Karpas-422 (cell line): Measurements from ENCODE around the gene RAB40B. TPM values are rescaled to one million over a fixed set of nuclear protein-coding genes. Genes with fewer than 3 reads are reported as not detected.
"Not testable (repeated sequence)": the region's sequence is repeated elsewhere in the genome, so short reads cannot be mapped to it uniquely, and the experiment has no call there.

Source experiments
- DNase-seq: peaks from one replicate; pipeline ENCODE4 v3.0.0-alpha.2; 2015
- H2AFZ ChIP-seq: fragments of 200-600 bp; sonication (generic); 2 replicates; pipeline ENCODE4 v1.6.1; 2014; ENCODE audit warnings: antibody characterized with exemption, low read length, mixed read lengths
- H3K27ac ChIP-seq: fragments of 200-600 bp; sonication (generic); 2 replicates; pipeline ENCODE4 v1.5.1; 2014; ENCODE audit warnings: mild to moderate bottlenecking, low read length, moderate library complexity
- H3K27me3 ChIP-seq: fragments of 200-600 bp; sonication (generic); 2 replicates; pipeline ENCODE4 v1.6.1; 2014; ENCODE audit warnings: low read length, mixed read lengths
- H3K36me3 ChIP-seq: fragments of 200-600 bp; sonication (generic); 2 replicates; pipeline ENCODE4 v1.6.1; 2014; ENCODE audit warnings: low read length, mixed read lengths; ENCODE audit not compliant: insufficient read depth
- H3K4me1 ChIP-seq: fragments of 200-600 bp; sonication (generic); 2 replicates; pipeline ENCODE4 v1.6.1; 2014; ENCODE audit warnings: mild to moderate bottlenecking, low read length, mixed read lengths
- H3K4me2 ChIP-seq: fragments of 200-600 bp; sonication (generic); 2 replicates; pipeline ENCODE4 v1.6.1; 2014; ENCODE audit warnings: low read length, low read depth, mild to moderate bottlenecking; ENCODE audit not compliant: poor library complexity, severe bottlenecking
- H3K4me3 ChIP-seq: fragments of 200-600 bp; sonication (generic); 2 replicates; pipeline ENCODE4 v1.5.1; 2014; ENCODE audit warnings: mild to moderate bottlenecking, antibody characterized with exemption, low read length, mixed read lengths
- H3K79me2 ChIP-seq: fragments of 200-600 bp; sonication (generic); 2 replicates; pipeline ENCODE4 v1.6.1; 2014; ENCODE audit warnings: mild to moderate bottlenecking, low read length, mixed read lengths
- H3K9ac ChIP-seq: fragments of 200-600 bp; sonication (generic); 2 replicates; pipeline ENCODE4 v1.6.0; 2014; ENCODE audit warnings: low read length
- H3K9me2 ChIP-seq: fragments of 200-600 bp; sonication (generic), shearing (Covaris generic); replicated peaks from 2 replicates; pipeline ENCODE4 v1.6.0; 2014; ENCODE audit warnings: mild to moderate bottlenecking, low read length, moderate library complexity; ENCODE audit not compliant: insufficient read depth
- H3K9me3 ChIP-seq: fragments of 300-700, 200-600 bp; sonication (generic); 2 replicates; pipeline ENCODE4 v1.6.1; 2014; ENCODE audit warnings: low read length, mixed read lengths
- H4K20me1 ChIP-seq: fragments of 200-600 bp; sonication (generic); 2 replicates; pipeline ENCODE4 v1.6.1; 2014; ENCODE audit warnings: mild to moderate bottlenecking, antibody characterized with exemption, low read length, low read depth; ENCODE audit not compliant: insufficient read depth
- total RNA-seq: library from RNA; depleted of rRNA; stranded (reverse); fragments of >200 nt; shearing (Covaris generic); gene quantifications from 2 replicates; pipeline ENCODE4 v1.2.3, GENCODE V29; 2014; ENCODE audit warnings: low replicate concordance; rRNA removed

The RAB40B gene, protein sequence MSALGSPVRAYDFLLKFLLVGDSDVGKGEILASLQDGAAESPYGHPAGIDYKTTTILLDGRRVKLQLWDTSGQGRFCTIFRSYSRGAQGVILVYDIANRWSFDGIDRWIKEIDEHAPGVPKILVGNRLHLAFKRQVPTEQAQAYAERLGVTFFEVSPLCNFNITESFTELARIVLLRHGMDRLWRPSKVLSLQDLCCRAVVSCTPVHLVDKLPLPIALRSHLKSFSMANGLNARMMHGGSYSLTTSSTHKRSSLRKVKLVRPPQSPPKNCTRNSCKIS
- total RNA-seq: 1.7 and 1.8 TPM in 2 replicates

DNA sequence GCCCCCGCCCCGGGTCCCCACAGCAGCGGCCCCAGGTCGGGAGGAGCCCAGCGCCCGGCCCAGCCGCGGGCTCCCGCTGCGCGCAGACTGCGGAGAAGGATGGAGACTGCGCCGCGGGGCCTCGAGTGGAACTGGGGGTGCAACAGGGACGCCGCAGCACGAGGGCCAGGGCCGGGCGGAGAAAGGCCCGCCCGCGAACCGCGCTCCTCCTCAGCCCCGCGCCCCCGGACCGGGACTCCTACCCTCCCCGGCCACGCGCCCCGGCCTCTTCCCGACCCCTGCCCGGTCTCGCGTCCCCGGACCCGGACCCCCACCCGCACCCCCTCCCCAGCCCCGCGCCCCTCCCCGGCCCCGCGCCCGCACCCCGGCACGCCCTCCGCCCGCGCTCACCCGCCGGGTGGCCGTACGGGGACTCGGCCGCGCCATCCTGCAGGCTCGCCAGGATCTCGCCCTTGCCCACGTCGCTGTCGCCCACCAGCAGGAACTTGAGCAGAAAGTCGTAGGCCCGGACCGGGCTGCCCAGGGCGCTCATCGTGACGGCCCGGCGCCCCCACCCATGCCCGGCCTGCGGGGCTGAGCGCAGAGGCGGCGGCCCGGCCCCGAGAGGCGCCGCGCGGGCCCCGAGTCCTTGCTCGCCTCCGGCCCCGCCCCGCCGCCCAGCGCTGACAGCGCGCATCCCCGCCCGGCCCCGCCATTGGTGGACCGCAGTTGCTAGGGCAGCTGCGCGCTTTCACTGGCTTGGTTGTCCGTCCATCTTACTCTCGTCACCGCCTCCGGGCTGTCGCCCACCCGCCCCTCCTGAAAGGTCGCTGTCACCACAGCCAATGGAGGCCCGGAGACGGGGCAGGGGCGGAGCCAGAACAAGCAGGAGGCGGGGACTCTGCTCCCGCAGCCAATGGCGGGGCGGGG is at the start of gene RAB40B:
Gene RAB40B (minus strand): TSS at position 634 of the 909 bp plus-strand sequence. CDS start 102 bp downstream, at position 532.
- Histone ChIP-seq H3K36me3 (no peaks in the 10 kb centered on the region; the same call in 1 of the 2 replicates), H2AFZ (no peak within 1 kb of the TSS), H3K27me3 (no peaks in the 10 kb centered on the region), H3K4me2 (peak within 1 kb of the TSS; percentile 35), H3K4me1 (peaks cover 5% of the 10 kb centered on the region), H3K27ac (no peak within 1 kb of the TSS), H3K9me2 (no peaks in the 10 kb centered on the region), H3K9ac (peak within 1 kb of the TSS; percentile 61), H3K9me3 (peaks cover 3% of the 10 kb centered on the region; the same call in 1 of the 2 replicates), H3K79me2 (no peaks in the 10 kb centered on the region), H4K20me1 (no peaks in the 10 kb centered on the region), H3K4me3 (peak within 1 kb of the TSS; percentile 51; the same call in 1 of the 2 replicates)
- peak; percentile 98 for DNase-seq

DNA sequence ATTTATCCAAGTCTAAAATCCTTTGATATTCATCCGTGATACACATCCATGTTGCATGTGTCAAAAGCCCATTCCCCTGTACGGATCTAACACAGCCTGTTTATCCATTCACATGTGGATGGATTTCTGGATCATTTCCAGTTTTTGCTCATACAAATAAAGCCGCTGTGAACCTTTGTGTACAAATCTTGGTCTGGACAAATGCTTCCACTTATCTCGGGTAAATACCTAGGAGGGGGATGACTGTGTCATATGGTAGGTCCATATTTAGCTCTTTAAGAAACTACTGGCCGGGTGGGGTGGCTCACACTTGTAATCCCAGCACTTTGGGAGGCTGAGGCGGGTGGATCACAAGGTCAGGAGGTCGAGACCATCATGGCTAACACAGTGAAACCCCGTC is 47.0 kb upstream of the RAB40B start:
- Histone ChIP-seq H3K9me2 (no peaks in the 10 kb centered on the region), H3K36me3 (peaks cover 19% of the 10 kb centered on the region), H4K20me1 (no peaks in the 10 kb centered on the region), H3K27me3 (no peaks in the 10 kb centered on the region), H2AFZ (no peak overlapping the region), H3K4me1 (no peaks in the 10 kb centered on the region), H3K27ac (no peak overlapping the region), H3K4me2 (no peak overlapping the region), H3K79me2 (no peaks in the 10 kb centered on the region), H3K9me3 (no peaks in the 10 kb centered on the region), H3K9ac (no peak overlapping the region), H3K4me3 (no peak overlapping the region)
- DNase-seq: no peak

DNA sequence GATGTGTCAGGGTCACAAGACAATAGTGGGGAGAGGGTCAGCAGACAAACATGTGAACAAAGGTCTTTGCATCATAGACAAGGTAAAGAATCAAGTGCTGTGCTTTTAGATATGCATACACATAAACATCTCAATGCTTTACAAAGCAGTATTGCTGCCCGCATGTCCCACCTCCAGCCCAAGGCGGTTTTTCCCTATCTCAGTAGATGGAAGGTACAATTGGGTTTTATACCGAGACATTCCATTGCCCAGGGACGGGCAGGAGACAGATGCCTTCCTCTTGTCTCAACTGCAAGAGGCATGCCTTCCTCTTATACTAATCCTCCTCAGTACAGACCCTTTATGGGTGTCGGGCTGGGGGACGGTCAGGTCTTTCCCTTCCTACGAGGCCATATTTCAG is 46.2 kb upstream of the RAB40B start:
- not testable (repeated sequence) for H3K9me3 ChIP-seq, H4K20me1 ChIP-seq, H3K27ac ChIP-seq, H3K4me1 ChIP-seq, H3K27me3 ChIP-seq, H2AFZ ChIP-seq, H3K9me2 ChIP-seq, H3K9ac ChIP-seq, H3K79me2 ChIP-seq, H3K4me3 ChIP-seq, DNase-seq, H3K4me2 ChIP-seq
- peaks cover 24% of the 10 kb centered on the region for H3K36me3 ChIP-seq

DNA sequence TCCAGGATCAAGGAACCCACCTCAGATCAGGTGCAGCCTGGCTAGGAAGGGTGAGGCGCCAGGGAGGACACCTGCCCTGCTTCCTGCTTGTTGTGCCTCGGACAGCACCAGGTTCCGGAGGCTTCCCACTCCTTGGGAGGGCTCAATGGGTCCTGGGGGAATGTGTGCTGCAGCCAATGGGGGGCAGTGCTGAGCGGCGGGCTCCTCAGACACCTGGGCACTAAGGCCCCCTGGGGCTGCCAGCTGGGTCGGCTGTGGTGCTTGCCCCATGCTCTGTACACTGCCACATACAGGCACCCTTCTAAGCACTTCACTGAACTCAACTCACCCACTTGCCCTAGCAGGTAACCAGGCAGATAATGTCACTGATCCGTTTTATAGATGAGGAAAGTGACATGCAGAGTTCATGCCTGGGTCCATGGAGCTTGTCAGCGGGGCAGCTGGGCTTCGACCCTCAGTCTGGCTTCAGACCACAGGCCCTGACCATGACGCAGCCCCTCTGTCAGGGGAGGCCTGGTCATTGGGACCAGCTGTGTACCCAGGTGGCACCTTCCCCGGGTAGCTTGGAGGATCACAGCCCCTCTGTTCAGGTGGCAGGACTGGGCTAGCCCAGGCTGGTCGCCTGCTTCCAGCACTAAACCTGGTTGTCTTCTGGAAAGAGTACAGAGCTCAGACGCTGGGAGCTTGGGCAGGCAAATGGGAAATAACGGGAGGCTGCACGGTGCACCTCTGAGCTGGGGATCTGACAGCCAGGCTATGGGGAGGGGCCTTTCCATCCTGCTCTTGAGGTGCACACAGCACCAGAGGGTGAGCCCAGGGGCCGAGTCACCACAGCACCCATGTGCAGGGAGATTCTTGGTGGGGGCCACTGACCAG is 45.1 kb upstream of the RAB40B start:
- H3K4me3 ChIP-seq: no peak overlapping the region
- no peaks in the 10 kb centered on the region for H3K27me3 ChIP-seq
- no peaks in the 10 kb centered on the region for H3K79me2 ChIP-seq
- H3K9me2 ChIP-seq: no peaks in the 10 kb centered on the region
- H3K4me2 ChIP-seq: no peak overlapping the region
- no peak overlapping the region for H3K9ac ChIP-seq
- peaks cover 24% of the 10 kb centered on the region for H3K36me3 ChIP-seq
- H3K9me3 ChIP-seq: no peaks in the 10 kb centered on the region
- H2AFZ ChIP-seq: no peak overlapping the region
- no peaks in the 10 kb centered on the region for H4K20me1 ChIP-seq
- H3K27ac ChIP-seq: no peak overlapping the region
- DNase-seq: no peak
- H3K4me1 ChIP-seq: no peaks in the 10 kb centered on the region

DNA sequence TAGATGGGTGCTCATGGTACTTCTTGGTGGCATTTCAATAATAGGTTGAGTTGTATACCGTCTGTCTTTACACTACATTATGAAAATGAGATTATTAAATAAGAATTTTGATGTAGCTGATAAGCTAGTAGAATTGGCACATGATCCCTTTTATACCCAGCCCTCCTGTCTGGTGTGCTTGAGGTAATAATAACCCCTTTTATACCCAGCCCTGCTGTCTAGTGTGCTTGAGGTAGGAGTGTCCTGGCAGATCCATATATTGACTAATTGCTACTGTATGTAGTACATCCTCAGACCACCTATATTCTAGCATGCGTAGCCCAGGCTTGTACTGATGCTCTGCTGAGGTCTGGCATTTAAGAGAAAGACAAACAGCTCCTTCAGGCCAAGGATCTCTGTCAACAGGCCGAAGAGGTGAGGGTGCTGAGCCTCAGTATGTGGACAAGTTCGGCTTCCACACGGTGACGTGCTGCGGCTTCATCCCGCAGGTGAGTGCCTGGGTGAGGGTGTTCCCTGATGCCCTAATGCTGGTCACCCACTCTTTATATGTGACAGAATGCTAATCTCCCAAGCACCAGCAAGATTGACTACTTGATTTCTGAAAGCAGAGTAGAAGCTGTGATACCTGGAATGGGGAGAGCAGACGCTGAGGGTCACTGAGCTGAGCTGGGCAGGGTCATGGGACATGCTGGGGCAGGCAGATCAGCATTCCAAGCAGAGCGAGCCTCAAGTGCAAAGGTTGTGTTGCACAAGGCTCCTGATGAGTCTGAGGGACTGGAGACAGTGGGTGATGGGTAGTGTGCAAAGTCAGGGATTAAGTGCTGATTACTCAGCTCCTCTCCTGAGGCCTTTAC is 42.6 kb upstream of the RAB40B start:
- Histone ChIP-seq H3K4me3 (no peak overlapping the region), H3K36me3 (peaks cover 24% of the 10 kb centered on the region), H3K4me1 (no peaks in the 10 kb centered on the region), H3K9me3 (no peaks in the 10 kb centered on the region), H3K27ac (no peak overlapping the region), H3K79me2 (no peaks in the 10 kb centered on the region), H2AFZ (no peak overlapping the region), H3K27me3 (no peaks in the 10 kb centered on the region), H3K4me2 (no peak overlapping the region), H3K9me2 (no peaks in the 10 kb centered on the region), H3K9ac (no peak overlapping the region), H4K20me1 (no peaks in the 10 kb centered on the region)
- DNase-seq: peak; percentile 66

DNA sequence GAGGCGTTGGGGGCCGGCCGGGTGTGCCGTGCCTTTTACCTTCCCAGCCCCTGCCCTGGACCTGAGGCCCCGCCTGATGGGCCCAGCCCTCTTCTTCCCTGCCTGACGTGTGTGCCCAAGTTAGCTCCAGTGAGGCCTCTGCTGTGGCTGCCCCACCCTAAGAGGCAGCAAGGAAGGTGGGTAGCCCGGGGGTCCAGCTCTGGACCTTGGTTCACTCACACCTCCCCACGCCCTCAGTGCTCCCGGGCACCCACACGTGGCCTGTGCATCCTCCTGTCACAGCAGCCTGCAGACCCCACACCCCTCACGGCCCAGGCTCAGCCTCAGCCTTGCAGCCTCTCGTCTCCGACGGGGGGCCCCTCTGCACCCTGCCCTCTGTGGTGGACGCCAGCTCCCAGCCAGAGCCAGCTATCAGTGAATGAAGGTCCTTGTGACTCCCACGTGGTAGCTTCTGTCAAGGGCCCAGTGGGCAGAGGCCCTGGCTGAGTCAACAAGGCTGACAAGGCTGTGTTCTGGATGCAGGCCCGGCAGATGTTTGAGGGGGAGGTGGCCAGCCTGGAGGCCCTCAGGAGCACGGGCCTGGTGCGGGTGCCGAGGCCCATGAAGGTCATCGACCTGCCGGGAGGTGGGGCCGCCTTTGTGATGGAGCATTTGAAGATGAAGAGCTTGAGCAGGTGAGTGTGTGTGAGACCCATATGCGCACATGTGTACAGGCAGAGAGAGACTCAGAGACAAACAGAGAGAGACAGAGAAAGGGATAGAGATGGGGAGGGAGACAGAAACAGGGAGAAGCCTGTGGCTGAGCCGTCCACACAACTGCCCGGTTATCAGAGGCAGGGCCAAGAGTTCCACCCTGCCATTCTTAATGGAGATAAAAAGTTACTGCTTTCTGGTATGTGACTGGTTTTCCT is 39.7 kb upstream of the RAB40B start:
- Histone ChIP-seq H3K4me1 (no peaks in the 10 kb centered on the region), H3K4me3 (no peak overlapping the region), H2AFZ (no peak overlapping the region), H4K20me1 (no peaks in the 10 kb centered on the region), H3K4me2 (no peak overlapping the region), H3K36me3 (peaks cover 30% of the 10 kb centered on the region), H3K9me2 (no peaks in the 10 kb centered on the region), H3K9ac (no peak overlapping the region), H3K79me2 (no peaks in the 10 kb centered on the region), H3K27ac (no peak overlapping the region), H3K9me3 (no peaks in the 10 kb centered on the region), H3K27me3 (no peaks in the 10 kb centered on the region)
- DNase-seq: no peak
